GM18507 (cell line): ENCODE measurements around the gene FRMD4B.

Source experiments
- DNase-seq: peaks from one replicate; pipeline ENCODE4 v3.0.0; 2011; ENCODE audit warnings: low read depth; ENCODE audit not compliant: insufficient read length; ENCODE audit errors: extremely low spot score
- FAIRE-seq: peaks from 2 replicates; lab custom pipeline; 2011; peaks lifted over from hg19 to GRCh38; lab: Jason Lieb, UNC

Gene FRMD4B

DNA sequence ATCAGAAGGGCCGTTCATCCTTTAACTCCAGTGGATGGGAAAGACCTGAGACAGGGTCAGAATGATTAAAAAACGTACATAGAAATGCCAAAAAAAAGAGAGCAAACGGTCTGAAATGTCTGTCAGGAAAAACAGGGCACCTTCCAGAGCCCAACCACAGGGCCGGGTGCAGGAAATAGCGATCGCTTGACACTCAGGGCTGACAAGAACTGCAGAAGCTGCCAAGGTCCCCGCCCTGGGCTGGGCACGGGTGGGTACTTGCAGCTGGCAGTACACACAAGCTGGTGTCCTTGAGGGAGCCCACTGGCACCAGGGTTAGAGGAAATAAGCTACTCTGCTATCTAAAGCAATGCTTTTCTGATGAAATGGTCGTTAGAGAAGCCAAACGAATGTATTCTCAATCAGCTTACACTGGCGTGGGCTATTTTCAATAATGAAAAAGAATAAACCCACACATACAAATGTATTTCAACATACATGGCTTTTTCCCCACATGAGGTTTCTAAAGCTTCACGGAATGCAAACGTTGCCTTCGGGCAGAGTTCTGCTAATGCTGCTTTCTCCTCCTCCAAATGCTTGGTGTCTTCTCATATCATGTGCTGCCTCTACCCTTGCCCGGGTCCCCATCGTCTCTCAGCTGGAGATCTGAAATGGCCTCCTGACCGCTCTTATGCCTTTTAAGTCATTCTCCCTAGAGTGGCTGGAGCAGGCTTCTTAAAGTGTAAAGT is 15.6 kb downstream of the FRMD4B start:
- FAIRE-seq (no peak), DNase-seq (no peak)

DNA sequence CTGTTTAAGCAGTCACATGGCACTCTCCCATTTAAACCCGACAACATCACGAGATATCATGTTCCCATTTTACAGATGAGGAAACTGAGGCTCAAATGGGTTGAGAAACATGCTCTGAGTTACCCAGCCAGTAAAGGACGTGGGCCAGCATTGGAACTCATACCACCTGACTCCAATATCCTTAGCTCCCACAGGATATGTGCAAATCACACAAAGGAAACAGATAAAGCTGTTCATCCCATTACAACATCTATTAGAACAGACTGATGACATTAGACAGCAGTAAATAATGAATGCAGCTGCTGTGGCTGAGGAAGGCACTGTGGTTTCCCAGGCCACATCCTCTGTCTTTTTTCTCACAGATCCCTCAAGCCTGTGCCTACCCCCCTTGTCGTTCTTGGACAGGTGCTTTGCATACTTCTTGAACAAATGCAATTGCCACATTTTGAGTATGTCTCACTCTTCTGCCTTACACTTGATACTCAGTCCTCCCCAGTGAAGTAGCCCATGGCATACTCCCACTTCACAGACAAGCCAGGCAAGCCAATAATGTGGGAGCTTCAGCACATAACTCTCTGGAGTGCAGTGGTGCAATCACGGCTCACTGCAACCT is 17.7 kb downstream of the FRMD4B start:
- FAIRE-seq, result peak; percentile 91
- peak; percentile 35 for DNase-seq

DNA sequence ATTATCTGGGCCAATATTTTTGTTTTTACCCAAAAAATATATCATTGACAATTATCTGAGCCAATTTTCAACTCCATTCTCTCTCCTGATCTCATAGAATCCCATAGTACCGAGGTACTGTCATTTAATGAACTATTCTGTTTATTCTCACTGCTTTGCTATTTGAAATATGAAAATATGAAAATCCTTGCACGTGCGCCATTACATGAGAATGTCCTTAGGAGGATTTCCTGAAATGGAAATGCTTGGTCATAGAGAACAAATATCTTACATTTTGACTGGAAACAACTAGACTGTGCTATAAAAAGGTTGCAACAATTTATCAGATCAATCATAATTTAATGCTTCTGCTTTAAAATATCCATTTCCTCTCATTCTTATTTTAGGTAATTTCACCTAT is 18.3 kb downstream of the FRMD4B start:
- no peak for FAIRE-seq

DNA sequence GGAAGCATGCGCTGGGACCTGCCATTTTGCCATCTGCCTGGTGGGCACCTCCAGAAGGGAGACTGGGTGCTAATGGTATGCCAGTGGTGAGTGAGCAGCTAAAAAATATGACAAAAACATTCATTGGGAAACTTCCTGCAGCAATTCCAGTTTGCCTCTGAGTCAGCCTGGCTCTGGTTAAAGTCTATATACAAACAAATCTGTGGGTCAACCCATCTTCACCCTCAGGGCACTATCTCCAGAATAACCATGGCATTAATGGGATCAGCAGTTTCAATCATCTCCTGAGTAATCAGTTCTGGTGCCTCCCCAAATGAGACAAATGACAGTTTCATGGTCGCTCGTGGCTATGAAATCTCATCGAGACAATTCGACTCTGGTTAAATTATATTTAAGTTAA is 21.5 kb downstream of the FRMD4B start:
- DNase-seq, result no peak
- FAIRE-seq, result no peak

More for the DNA sequence above, 18.3 kb downstream of the FRMD4B start:
- no peak for DNase-seq

GRCh38 chr3:69360690-69361089 is 25.2 kb downstream of the FRMD4B start:
- DNase-seq, result no peak
- no peak for FAIRE-seq

DNA sequence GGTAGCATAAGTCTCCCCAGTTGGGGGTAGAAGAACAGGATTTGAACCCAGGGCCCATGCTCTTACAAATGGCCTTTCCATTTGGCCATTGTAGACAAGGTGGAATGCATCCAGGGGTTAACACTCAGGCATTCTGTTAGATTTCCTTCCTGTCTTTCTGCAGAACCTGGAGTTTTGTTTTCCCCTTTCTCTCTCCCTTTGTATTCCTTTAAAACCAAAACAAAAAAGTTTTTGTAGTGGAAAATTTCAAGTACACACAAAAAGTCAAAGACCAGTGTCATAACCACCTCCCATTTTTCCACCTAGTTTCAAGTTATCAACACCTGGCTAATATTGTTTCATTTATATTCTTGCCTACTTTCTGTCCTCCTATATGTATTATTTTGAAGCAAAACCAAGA is 26.0 kb downstream of the FRMD4B start:
- no peak for DNase-seq

GRCh38 chr3:69359339-69359893 is 26.5 kb downstream of the FRMD4B start:
- DNase-seq, result no peak
- FAIRE-seq, result no peak

More for the DNA sequence above, 26.0 kb downstream of the FRMD4B start:
- no peak for FAIRE-seq

GRCh38 chr3:69357196-69357595 is 28.7 kb downstream of the FRMD4B start:
- no peak for DNase-seq
- FAIRE-seq, result no peak

- FAIRE-seq (no peak), DNase-seq (no peak)
These were observed 30.9 kb downstream of the FRMD4B start for GRCh38 chr3:69354948-69355347.

- no peak for FAIRE-seq
- no peak for DNase-seq
These were observed 32.4 kb downstream of the FRMD4B start for GRCh38 chr3:69353503-69353902.

DNA sequence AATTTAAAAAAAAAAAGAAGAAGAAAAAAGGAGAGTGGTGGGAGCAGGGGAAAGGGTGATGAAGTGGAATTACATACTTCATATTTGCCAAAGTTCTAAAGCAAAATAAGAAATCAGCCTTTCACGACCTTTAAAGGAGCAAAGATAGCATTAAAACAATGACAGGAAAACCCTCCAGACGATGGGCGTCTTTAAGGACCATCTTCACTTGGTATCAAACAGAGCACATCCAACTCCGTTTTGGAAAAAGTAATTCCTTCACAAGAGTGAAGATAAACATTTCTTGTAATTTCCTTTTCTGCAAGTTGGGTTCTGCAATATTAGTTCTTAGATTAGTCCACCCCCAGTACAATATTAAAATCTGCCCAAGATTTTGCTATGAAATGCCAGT is 32.8 kb downstream of the FRMD4B start:
- FAIRE-seq (no peak), DNase-seq (no peak)

GRCh38 chr3:69352305-69353087 is 33.4 kb downstream of the FRMD4B start:
- DNase-seq (no peak), FAIRE-seq (no peak)

- no peak for FAIRE-seq
These were observed 42.0 kb downstream of the FRMD4B start for GRCh38 chr3:69343875-69344274.

DNA sequence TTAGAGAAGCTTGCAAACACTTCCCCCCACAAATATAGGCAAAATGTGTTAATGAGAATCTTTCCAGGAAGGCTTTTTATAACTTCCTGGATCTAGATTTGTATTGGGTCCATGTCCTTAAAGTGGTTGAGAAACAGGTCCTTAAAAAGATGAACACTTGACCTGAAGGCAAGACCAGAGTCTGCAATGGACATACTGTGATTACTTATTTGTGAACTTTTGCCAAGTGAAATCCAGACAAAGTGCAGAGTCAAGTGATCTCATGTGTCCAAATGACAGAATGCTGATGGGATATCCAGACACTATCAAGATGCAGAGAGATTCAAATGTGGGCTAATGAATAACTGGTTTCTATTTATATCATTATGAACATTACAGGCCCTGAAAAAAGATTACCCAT is 43.8 kb downstream of the FRMD4B start:
- FAIRE-seq (no peak), DNase-seq (no peak)

More at GRCh38 chr3:69343875-69344274, 42.0 kb downstream of the FRMD4B start:
- no peak for DNase-seq

DNA sequence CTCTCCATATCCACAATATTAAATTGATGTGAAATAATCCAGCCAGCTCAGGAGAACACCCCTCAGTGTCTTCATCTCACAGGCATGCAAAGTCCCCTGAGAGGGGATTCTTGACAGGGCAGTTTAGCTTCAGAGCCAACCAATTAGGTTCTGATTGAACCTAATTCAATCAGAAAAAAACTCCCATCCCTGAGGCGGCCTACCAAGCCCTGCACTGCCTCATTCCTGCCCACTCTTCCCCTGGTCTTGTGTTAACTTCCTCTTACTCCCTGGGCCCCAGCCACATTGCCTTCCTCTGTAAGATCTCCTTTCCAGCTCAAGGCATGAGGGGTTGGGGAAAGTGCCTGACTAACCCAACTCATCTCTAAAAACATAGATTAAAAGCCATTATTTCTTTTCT is 46.1 kb downstream of the FRMD4B start:
- FAIRE-seq, result no peak

GRCh38 chr3:69338911-69339310 is 47.0 kb downstream of the FRMD4B start:
- DNase-seq, result no peak
- FAIRE-seq, result no peak

More for the DNA sequence above, 46.1 kb downstream of the FRMD4B start:
- no peak for DNase-seq

DNA sequence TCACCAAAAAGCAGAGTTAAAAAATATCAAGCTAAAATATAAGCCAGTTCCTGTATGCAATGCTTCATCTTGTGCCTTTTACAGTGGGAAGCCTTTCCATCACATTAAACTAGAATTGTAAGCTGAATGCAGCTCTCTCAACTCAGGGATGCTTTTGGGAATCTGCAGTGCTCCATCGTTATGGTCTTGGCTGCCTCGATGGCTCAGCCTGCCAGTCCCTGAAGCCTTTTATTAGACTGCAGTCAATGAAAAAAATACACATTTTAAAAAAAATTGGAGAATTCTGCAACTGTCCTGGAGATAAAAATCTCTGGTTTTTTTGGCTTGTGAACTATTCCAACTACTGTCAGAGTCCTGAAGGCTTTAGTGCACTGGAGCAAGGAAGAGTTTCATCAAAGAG is 53.0 kb downstream of the FRMD4B start:
- FAIRE-seq (no peak), DNase-seq (no peak)

DNA sequence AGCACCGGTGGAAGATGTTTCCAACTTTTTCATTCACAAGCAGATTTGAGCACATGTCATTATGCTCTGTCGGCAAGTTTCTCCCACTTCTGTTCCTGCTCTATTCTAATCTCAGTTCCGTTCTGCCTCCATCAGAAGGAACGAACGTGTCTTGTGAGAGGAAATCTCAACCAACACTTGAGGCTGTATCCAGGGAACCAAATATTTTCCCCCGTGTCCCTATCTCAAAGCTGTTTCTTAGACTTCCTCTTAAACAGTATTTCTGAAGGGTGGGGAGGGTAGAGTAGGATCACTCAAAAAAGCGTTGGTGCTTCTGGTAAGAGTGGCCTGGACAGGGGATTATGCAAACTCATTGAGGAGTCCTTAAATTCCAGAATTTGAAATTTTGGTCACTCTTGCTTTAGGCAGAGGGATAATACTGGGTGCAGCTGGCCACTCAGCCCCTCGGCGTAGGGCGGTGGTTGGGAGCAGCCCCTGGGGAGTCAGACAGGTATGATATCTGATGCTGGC is 54.9 kb downstream of the FRMD4B start:
- no peak for DNase-seq
- no peak for FAIRE-seq

- FAIRE-seq, result no peak
- DNase-seq, result no peak
These were observed 56.0 kb downstream of the FRMD4B start for GRCh38 chr3:69329892-69330291.

DNA sequence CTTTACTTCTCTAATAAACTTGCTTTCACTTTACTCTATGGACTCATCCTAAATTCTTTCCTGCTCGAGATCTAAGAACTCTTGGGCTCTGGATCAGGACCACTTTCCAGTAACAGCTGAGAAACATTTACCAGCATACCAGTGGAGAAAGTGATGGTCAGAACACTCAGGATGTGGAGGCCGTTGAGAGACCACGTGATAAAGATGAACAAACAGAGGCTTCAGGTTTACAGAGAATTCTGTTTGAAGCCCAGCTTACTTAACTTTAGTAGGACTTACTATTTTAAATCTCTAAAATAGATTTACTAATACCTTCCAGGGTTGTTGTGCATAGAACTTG is 57.0 kb downstream of the FRMD4B start:
- DNase-seq (no peak), FAIRE-seq (no peak)
